Stimulated activated CD8-positive, alpha-beta memory T cell treated with anti-CD3 and anti-CD28 coated beads, Interleukin-4, amount 100 ng/mL, for 24 hours (primary cell): ENCODE results near the gene GCNT2.
"Not testable (repeated sequence)": the region's sequence is repeated elsewhere in the genome, so short reads cannot be mapped to it uniquely, and the experiment has no call there.

Source experiments
- DNase-seq: peaks from one replicate; pipeline ENCODE4 v3.0.0-alpha.2; 2020; ENCODE audit warnings: low read depth

The GCNT2 gene

GRCh38 chr6:10514049-10514780, 6.9 kb upstream of the GCNT2 start:
- no peak for DNase-seq

GRCh38 chr6:10516953-10517352, 4.2 kb upstream of the GCNT2 start:
- no peak for DNase-seq

GRCh38 chr6:10518557-10519407, 2.4 kb upstream of the GCNT2 start:
- DNase-seq: no peak

- DNase-seq: not testable (repeated sequence)
These were observed 1.8 kb upstream of the GCNT2 start for GRCh38 chr6:10519408-10519697.

- DNase-seq: no peak
These were observed 683 bp upstream of the GCNT2 start for GRCh38 chr6:10520468-10520867.

GRCh38 chr6:10522929-10523573, 1.9 kb downstream of the GCNT2 start:
- no peak for DNase-seq

- DNase-seq: no peak
These were observed 5.0 kb downstream of the GCNT2 start for GRCh38 chr6:10526156-10526555.

GRCh38 chr6:10528158-10528981, 7.2 kb downstream of the GCNT2 start:
- DNase-seq: no peak

- DNase-seq: no peak
These were observed 8.2 kb downstream of the GCNT2 start for GRCh38 chr6:10529231-10529801.

- DNase-seq: not testable (repeated sequence)
These were observed 8.8 kb downstream of the GCNT2 start for GRCh38 chr6:10529828-10530374.

GRCh38 chr6:10531503-10531902, 10.4 kb downstream of the GCNT2 start:
- no peak for DNase-seq

- DNase-seq: no peak
These were observed 10.8 kb downstream of the GCNT2 start for GRCh38 chr6:10531942-10532341.

GRCh38 chr6:10532392-10532791, 11.2 kb downstream of the GCNT2 start:
- DNase-seq: no peak

GRCh38 chr6:10534419-10534762, 13.2 kb downstream of the GCNT2 start:
- no peak for DNase-seq

GRCh38 chr6:10535193-10535592, 14.0 kb downstream of the GCNT2 start:
- DNase-seq: no peak

GRCh38 chr6:10537726-10538125, 16.6 kb downstream of the GCNT2 start:
- no peak for DNase-seq

GRCh38 chr6:10540073-10540746, 19.1 kb downstream of the GCNT2 start:
- DNase-seq: no peak

GRCh38 chr6:10541591-10541990, 20.4 kb downstream of the GCNT2 start:
- no peak for DNase-seq

- DNase-seq: no peak
These were observed 21.1 kb downstream of the GCNT2 start for GRCh38 chr6:10542213-10542612.

- no peak for DNase-seq
These were observed 22.3 kb downstream of the GCNT2 start for GRCh38 chr6:10543488-10543887.

GRCh38 chr6:10545482-10545881, 24.3 kb downstream of the GCNT2 start:
- no peak for DNase-seq
